ENCODE results near the gene PBX2.
"Not testable (repeated sequence)": the region's sequence is repeated elsewhere in the genome, so short reads cannot be mapped to it uniquely, and the experiment has no call there.

PBX2 gene

DNA sequence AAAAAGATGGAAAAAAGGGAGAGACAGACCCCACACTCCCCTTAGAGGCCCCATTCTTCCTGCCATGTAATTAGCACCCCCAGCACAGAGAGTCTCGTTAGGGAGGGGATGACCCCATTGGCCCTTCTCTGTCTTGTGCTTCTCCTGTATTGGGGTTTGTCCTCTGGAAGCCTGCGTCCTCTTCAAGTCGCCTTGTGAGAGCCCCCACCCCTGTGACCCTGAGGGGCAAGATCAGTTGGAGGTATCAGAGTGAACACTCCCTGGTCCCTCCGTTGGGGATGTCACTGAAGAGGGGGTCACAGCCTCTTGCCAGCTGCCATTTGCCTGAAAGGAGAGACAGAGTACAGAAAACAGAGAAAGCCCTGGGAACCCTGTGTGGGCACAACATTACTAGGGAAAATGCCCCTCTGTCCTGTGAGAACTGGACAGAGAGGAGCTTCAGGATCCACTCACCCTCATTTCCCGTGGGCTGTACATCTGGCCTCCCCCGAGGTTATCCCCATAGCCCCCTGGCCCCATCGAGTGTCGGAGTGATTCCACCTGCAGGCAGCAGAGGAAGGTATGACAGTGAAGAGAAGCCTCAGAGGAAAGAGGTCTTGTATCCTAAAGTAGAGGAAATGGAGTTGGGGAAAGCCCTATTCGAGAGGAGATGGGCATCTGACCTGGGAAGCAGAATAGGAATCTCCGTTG is 3.7 kb downstream of the PBX2 start:
- DNase-seq (ENCODE audit: low read depth) = not testable (repeated sequence)

DNA sequence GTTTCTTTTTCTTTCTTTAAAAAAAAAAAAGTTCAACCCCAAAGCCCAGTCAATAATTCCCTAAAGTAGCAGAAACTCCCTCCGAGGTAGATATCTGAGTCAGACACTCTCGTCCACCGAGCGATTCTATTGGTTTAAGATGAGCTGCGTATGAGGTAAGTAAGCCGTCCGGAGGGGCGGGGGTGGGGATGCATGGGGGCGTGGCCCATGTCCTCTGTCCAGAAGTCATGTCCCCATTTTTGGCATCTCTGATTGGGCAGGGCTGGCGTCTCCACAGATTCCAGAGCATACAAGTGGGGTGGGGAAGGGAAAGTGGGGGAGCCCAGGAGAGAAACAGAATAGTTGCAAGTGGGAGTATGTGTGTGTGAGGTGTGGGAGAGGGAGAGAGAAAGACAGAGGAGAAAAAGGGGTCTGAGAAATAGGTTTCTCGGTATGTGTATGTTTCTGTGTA is 4.3 kb downstream of the PBX2 start:
- peak; percentile 93 for DNase-seq (ENCODE audit: low read depth)

DNA sequence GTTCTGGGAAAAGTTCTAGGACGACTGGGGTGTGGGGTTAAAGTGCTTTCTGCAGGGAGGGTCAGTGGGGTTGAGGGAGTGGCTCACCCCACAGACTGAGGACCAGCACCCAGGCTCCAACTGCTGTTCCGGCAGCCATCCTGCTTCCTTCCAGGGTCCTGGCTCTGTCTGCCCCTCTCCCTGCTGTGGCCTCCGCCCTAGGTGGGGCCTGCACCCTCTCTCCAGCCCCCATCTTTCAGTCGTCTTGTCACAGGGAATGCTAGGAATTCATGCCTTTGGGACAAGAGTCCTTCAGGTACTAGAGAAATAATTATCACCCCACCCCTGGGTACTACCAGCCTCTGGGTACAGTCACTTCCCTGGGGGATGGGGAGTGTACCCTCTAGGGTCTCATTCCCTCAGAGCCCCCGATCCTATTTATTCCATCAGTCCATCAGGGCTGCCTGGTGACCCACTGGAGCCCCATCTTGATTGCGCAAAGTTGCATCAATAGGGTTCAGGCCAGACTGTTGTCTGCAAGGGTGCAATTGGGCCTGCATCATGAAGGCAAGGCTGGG is 5.8 kb downstream of the PBX2 start, which contains the start of gene AGER:
TSS of gene AGER (minus strand) at position 170 of the 557 bp plus-strand sequence. CDS start at position 139, 31 bp downstream.
- DNase-seq (ENCODE audit: low read depth) = no peak

DNA sequence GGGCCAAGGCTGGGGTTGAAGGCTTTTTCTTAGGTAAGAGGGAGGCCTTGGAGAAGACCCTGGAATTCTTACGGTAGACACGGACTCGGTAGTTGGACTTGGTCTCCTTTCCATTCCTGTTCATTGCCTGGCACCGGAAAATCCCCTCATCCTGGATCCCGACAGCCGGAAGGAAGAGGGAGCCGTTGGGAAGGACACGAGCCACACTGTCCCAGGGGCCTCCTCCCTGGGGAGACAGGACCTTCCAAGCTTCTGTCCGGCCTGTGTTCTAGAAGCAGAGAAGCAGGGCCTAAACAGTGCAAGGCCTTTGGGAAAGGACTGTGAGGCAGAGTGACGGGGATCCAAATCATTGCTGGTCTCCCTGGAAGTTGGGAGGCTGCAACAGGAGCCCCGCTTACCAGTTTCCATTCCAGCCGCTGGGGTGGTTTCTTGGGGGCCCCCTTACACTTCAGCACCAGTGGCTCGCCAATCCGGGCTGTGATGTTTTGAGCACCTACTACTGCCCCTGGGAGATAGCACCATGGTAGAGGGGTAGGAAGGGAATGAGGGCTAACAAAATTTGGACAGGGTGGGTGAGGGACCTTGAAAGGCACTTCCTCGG is 6.4 kb downstream of the PBX2 start:
- no peak for DNase-seq (ENCODE audit: low read depth)

DNA sequence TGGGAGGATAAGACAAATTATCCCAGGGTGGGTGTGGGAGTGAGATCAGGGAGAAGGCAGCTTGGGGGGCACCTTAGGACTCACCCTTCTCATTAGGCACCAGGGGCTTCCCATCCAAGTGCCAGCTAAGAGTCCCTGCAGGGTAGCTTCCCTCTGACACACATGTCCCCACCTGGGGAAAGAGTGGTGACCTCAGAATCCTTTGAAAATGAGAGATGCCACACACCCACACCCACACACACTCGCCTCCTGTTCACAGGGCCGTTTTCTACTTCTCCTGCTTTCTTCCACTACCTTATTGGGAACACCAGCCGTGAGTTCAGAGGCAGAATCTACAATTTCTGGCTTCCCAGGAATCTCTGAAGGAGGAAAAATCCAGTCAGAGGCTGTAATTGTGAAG is 7.0 kb downstream of the PBX2 start:
- DNase-seq (ENCODE audit: low read depth) = no peak

DNA sequence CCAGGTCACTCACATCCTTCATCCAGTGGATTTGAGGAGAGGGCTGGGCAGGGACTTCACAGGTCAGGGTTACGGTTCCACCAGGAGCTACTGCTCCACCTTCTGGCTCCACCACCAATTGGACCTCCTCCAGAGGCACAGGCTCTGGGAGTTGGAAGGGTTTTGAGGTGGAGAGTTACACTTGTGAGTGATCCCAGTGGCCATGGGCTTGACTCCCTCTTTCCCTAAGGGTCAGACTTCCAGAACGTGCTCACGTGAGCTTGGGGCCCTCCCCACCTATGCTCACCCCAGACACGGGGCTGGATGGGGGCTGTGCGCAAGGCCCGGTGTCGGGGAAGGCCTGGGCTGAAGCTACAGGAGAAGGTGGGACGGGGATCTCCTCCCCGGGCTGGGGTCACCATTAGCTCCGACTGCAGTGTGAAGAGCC is 7.4 kb downstream of the PBX2 start:
- DNase-seq (ENCODE audit: low read depth) = no peak

DNA sequence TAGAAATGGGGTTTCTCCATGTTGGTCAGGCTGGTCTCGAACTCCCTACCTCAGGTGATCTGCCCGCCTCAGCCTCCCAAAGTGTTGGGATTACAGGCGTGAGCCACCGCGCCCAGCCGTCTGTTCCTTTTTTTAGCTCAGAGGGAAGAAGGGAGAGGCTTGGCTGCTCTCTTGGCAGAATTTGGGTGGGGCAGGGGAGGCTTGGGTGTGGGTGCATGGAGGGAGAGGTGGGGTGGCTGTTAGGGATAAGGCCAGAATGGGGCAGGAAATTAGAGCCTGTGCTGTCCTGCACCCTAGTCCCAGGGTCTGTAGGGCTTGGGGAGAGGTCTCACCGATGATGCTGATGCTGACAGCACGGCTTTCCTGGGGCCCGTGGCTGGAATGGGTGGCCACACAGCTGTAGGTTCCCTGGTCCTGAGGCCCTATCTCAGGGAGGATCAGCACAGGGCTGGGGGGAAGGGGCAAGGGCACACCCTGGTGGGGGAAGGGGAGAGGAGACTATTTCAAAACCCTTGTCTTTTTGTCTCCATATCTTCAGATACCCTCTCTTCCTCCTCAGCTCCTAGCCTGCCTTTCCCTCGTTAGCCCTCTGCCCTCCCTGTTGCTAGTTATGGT is 8.0 kb downstream of the PBX2 start:
- no peak for DNase-seq (ENCODE audit: low read depth)

DNA sequence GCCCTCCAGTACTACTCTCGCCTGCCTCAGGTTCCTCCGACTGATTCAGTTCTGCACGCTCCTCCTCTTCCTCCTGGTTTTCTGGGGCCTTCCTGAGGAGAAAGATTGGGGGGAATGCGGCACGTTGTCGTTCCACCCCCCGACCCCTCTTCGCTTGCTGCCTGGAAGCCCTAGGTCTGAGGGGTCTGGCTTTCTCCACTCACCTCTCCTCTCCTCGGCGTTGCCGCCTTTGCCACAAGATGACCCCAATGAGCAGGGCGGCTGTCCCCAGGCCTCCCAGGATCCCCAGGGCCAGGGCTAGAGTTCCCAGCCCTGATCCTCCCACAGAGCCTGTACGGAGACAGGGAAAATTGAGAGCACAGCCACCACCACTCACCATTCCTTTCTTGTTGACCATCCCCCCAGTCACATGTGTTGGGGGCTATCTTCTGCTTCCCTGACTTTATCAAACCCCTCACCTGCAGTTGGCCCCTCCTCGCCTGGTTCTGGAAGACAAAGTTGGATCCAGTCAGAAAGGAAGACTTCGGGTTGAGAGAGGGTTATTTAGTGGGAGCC is 8.8 kb downstream of the PBX2 start:
- DNase-seq (ENCODE audit: low read depth) = no peak

DNA sequence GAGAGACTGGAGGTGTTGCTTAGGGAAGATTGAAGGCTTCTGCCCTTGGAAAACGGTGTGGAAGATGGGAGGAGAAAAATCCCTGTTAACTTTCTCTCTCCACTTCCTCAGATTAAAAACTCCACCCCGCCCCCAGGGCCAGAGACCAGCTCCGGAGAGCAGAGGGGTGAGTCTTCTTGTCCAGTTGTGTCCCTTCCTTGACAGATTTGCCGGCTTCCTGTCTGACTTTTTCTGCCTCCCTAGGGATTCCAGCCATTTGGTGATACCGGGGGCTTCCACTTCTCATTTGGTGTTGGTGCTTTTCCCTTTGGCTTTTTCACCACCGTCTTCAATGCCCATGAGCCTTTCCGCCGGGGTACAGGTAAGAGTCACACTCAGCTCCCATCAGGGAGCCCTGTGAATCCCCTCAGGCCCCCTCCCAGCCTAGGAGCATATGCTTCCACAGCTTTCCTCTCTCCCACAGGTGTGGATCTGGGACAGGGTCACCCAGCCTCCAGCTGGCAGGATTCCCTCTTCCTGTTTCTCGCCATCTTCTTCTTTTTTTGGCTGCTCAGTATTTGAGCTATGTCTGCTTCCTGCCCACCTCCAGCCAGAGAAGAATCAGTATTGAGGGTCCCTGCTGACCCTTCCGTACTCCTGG is 10.1 kb downstream of the PBX2 start:
- DNase-seq (ENCODE audit: low read depth) = no peak

DNA sequence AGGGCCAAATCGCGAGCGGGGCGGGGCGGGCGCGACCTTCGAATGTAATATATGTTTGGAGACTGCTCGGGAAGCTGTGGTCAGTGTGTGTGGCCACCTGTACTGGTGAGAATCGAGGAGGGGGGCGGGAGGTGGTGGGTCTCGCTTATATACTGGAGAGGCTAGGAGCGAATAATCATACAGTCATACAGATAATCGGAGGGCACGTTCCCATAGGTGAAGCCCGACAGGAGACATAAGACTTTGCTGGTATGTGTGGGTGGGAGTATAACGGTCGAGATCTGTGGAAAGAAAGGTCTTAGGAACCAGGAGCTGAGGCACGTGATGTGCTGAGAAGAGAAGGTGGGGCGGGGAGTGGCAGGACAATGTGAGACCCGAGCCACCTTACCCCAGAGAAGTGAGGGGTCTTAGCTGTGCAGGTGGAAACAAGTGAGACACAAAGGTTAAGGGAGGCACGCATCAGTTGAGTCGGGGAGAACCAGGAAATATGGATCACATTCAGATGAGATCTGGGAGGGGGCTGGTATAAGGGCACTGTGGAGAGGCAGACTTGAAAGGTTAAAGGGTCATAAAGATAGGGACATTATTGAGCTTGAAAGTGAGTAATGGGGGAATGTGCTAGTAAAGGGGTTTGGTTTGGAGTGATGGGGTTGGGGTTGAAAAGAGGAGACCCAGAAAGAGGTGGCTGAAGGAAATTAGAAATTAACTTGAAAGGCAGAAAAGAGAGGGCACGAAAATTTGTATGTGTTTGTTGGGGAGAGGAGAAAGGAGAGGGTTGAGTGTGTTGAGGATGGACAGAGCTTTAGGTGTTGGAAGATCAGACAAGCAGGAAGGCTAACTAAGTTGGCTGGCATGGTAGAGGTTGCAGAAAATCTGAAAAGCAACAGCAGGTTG is 11.2 kb downstream of the PBX2 start:
- peak; percentile 24 for DNase-seq (ENCODE audit: low read depth)

DNA sequence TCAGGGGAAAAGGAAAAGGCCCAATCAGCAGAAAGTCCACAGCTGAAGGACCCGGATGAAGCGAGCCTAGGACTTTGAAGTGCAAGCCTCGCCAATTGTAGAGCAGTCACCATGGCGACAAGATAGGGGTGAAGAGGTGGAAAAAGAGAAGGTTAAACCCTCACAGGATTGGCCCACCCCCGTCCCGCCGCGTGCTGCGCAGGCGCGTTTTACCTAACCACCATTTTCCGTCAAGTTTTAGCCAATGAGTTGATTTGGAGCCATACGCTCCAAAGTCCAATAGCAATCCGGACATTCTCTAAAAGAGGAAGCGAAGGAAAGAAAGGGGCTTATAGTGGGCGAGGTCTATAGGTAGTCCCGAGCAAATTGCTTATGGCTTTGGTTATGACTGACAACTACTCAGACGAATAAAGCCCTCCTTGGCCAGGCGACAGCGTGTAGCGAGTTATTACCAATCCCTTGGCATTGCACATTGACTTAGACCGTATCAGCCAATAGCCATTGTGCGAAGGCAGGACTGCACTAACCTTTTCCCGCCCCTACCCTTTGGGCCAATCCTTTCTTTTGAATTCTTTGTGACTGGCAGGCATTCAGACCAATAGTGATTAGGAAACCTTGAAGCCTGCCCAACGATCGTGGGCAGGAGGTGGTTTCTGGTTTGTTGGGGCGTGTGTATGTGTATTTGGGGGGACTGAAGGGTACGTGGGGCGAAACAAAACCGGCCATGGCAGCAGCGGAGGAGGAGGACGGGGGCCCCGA is 12.0 kb downstream of the PBX2 start, which contains the start of gene RNF5:
TSS of gene RNF5 (plus strand) at position 618 of the 759 bp plus-strand sequence. CDS start at position 725, 107 bp downstream.
- peak; percentile 100 for DNase-seq (ENCODE audit: low read depth)

DNA sequence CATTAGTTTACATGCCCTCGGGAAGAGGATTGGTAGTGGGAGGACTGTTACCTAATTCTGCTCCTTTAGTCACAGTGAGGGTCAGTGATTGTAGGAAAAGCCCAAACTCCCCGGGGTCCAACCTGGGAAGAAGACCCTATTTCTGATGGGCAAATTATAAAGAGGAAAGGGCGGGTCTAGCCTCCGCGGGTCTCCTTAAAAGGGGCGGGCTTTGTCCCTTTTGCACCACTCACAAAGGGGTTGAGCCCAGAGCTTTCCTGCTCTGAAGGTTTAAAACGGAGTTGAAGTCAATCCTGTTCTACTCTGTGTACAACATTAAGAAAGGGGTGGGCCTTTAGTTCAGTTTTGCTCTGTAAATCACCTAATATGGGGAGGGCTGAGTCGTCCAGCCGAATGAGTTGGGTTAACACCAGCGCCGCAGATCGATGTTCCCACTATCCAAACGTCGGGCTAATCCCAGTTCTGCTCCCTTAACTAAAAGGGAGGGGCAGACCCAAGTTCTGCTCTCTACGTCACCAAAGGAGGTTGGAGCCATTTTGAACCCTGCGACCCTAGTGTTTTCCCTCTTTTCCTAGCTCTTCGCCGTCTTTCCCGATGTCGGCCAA is 12.7 kb downstream of the PBX2 start:
- DNase-seq (ENCODE audit: low read depth) = peak; percentile 78

DNA sequence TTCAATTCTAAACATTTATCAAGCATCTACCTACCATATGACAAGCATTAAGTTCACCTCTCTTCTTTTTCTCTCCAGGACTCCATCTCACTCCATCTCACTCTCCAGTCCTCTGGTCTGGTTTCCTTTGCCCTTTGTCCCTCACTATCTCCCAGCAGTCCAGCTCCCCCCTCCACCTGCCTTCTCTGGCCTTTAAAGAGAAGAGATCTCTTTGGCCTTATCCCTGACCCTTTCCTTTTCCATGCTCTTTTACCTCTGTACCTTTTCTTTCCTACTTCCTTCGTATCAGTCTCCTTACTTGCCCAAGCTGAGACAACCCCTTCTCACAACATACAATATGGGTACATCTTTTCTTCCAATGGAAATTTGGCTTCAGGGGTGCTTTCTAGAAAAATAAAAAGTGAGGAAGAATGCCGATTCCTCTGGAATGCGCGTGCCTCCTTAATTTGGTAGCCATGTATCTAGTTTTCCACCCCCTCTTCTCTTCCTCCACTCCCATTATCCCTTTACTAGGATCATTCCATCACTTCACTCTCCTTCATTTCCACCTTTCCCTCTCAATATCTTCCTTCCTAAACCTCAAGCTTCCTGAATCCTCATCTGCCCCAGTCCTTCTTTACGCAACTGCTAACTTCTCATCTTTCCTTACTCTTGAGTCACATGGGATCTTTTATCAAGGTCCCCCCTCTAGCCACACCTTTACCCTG is 13.4 kb downstream of the PBX2 start:
- DNase-seq (ENCODE audit: low read depth) = peak; percentile 79

DNA sequence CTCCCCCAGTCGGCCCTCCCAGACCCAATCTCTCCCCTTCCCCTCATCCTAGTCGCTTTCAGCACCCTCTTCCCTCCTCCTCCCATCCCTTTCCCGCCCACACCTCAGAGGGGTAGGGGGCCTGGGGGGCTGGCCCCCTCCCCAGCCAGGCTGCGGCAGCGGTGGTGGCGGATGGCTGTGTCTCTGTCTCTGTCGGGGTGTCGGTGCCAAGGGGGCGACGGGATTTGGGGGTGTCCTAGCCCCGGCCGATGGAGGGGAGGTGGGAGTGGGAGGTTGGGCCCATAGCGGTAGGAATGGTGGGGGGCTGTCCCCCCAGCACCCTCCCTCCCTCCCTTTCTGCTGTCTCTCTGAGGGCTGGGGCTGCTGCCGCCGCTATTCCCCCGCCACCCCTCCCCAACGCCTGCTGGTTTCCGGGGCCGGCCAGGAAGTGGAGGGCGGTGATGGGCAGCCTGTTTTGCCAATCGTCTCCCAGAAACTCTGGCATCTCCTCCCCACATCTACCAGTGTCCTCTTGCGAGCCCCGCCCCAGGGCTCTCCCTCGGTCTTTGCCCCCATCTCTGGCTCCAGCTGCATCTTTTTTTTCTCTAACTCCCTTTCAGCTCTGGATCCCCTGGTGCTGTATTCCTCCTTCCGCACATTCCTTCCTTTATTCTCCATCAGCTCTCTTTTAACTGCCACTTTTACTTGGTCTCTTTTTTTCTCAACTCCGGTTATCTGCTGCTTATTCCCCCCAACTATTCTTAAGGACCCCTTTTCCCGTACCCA is 14.1 kb downstream of the PBX2 start, which contains the start of gene AGPAT1:
TSS of gene AGPAT1 (minus strand) at position 374 of the 765 bp plus-strand sequence. CDS start 4,588 bp downstream, outside the sequence.
- peak; percentile 98 for DNase-seq (ENCODE audit: low read depth)

DNA sequence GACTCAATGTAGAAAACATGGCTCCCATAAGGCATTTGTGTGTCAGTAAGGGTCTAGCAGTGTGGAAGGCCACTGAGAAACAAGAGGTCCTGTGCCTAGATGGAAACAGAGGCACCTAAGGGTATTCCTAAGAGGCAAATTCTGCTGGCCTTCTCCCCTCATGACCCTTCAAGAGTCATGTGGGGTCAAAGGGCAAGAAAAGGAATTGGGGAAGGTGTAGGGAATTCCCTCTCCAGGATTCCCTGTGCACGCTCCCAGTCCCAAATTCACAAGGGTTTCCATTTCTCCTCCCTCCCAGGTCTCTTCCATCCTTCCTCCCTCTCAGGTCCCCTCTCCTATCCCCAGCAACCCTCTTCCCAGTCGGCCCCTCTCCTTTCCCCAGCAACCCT is 14.7 kb downstream of the PBX2 start:
- no peak for DNase-seq (ENCODE audit: low read depth)

DNA sequence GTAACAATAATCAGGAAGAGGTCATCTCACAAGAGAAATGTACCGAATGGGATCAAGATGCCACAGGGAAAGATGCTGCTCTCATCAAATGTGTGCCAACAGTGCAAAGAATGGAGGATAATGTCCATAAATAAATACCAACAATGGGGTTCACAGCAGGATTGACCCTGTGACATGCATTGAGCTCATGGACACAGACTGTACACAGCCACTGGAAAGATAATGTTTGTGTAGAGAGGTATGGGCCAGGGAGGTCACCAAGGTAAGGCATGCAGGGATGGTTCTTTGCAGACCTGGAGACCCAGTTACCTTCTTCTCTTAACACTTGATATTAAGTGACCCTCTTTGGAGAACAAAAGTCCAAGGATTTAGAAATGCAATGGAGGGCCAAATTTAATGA is 15.6 kb downstream of the PBX2 start:
- DNase-seq (ENCODE audit: low read depth) = no peak

DNA sequence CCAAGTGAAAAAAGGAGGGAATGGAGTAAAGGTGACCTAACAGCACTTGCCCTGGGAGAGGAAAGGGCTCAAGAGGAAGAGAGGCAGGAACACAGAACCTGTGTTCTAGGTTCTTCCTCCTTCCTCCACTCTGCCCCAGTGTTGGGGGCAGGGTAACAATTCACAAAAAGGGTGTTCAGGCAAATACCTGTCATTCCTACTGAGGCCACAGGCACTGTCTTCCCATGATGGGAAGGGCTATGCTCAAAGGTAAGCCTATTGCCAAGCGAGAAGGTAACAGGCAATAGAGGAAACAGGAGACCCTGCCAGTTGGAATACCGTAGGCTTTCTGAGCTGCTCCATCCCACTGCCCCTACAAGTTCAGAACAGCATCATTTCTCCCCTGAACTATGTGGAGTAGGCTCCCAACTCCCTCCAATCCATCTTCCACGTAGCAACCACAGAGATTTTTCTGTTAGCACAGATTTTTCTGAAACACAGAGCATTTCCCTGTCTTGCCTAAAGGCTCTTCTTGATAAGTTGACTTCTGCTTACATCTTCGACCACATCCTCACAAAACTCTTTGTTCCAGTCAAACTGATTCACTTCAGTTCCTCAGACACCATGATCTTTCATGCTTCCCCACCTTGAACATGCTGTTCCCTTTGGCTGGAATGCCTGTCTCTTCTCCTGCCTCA is 16.8 kb downstream of the PBX2 start:
- no peak for DNase-seq (ENCODE audit: low read depth)

DNA sequence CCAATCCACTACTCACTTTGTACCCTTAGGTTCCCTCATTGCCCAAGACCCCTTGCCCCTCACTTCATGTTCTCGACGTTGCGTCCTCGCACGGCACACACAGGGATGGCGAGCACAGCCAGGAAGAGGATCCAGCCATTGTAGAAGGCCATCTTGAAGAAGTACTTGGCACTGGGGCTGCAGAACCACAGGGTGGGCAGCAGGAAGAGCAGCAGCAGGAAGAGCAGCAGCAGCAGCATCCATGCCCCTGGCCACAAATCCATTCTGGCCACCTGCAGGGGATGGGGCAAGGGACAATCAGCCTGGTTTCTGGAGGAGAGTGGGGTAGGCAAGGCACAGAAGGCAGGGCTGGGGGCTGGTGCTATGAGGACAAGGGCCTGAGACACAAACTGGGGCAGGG is 18.8 kb downstream of the PBX2 start:
- DNase-seq (ENCODE audit: low read depth) = no peak

All from ELR (cell line).